SHP77 (cell line): ENCODE results near the gene RPS6KC1.
"Not testable (repeated sequence)": the region's sequence is repeated elsewhere in the genome, so short reads cannot be mapped to it uniquely, and the experiment has no call there.

ENCODE experiments used
- DNase-seq, 2 experiments: peaks; one replicate each; lab custom pipeline; 2025; lab: John Stamatoyannopoulos, UW

The RPS6KC1 gene

GRCh38 chr1:213159376-213159775, 108.3 kb downstream of the RPS6KC1 start:
- no peak for DNase-seq

- DNase-seq = not testable (repeated sequence)
Observed at GRCh38 chr1:213160442-213160841, 109.4 kb downstream of the RPS6KC1 start.

GRCh38 chr1:213162338-213162737, 111.3 kb downstream of the RPS6KC1 start:
- DNase-seq = no peak

- DNase-seq = no peak
Observed at GRCh38 chr1:213162862-213163261, 111.8 kb downstream of the RPS6KC1 start.

- no peak for DNase-seq
Observed at GRCh38 chr1:213163278-213163711, 112.3 kb downstream of the RPS6KC1 start.

- no peak for DNase-seq
Observed at GRCh38 chr1:213164561-213164960, 113.5 kb downstream of the RPS6KC1 start.

GRCh38 chr1:213166852-213167251, 115.8 kb downstream of the RPS6KC1 start:
- no peak for DNase-seq

GRCh38 chr1:213171711-213172110, 120.7 kb downstream of the RPS6KC1 start:
- DNase-seq = no peak

- no peak for DNase-seq
Observed at GRCh38 chr1:213176341-213176740, 125.3 kb downstream of the RPS6KC1 start.

- DNase-seq = no peak
Observed at GRCh38 chr1:213179784-213180183, 128.7 kb downstream of the RPS6KC1 start.

GRCh38 chr1:213180833-213181232, 129.8 kb downstream of the RPS6KC1 start:
- DNase-seq = no peak

GRCh38 chr1:213183036-213183672, 132.1 kb downstream of the RPS6KC1 start:
- no peak for DNase-seq

- no peak for DNase-seq
Observed at GRCh38 chr1:213186168-213186567, 135.1 kb downstream of the RPS6KC1 start.

GRCh38 chr1:213192026-213192425, 141.0 kb downstream of the RPS6KC1 start:
- DNase-seq = no peak

GRCh38 chr1:213194383-213194782, 143.3 kb downstream of the RPS6KC1 start:
- DNase-seq = no peak

GRCh38 chr1:213194855-213195254, 143.8 kb downstream of the RPS6KC1 start:
- DNase-seq = no peak

- DNase-seq = not testable (repeated sequence)
Observed at GRCh38 chr1:213196328-213197054, 145.4 kb downstream of the RPS6KC1 start.

GRCh38 chr1:213200630-213201029, 149.6 kb downstream of the RPS6KC1 start:
- DNase-seq = no peak

- DNase-seq = no peak
Observed at GRCh38 chr1:213201380-213202155, 150.5 kb downstream of the RPS6KC1 start.

- no peak for DNase-seq
Observed at GRCh38 chr1:213211201-213211600, 160.2 kb downstream of the RPS6KC1 start.

GRCh38 chr1:213219076-213219475, 168.0 kb downstream of the RPS6KC1 start:
- DNase-seq = not testable (repeated sequence)

GRCh38 chr1:213221209-213221608, 170.2 kb downstream of the RPS6KC1 start:
- DNase-seq = no peak

GRCh38 chr1:213227458-213227857, 176.4 kb downstream of the RPS6KC1 start:
- DNase-seq = no peak
